Ovary (tissue), 3 donors: Measurements from ENCODE around the gene DEGS2.

Experiments
- CTCF ChIP-seq, 3 donors: fragments of 450-650 bp in 2 of 3; fragments of 200-600 bp in 1 of 3; IDR thresholded peaks; one replicate each; pipeline versions ENCODE4 v1.5.1 to v1.8.0; 2016 to 2022; ENCODE audit warnings: antibody characterized with exemption in 3 of 3, mild to moderate bottlenecking in 1 of 3
- EP300 ChIP-seq: sonication (generic); formaldehyde crosslinking; IDR thresholded peaks from one replicate; pipeline ENCODE4 v1.6.1; 2017; ENCODE audit warnings: antibody characterized with exemption
- POLR2A ChIP-seq: fragments of 450-650 bp; IDR thresholded peaks from one replicate; pipeline ENCODE4 v1.6.1; 2017; ENCODE audit warnings: antibody characterized with exemption, mild to moderate bottlenecking, moderate library complexity
- donor health status: DM: no; HTN: no; CAD: no.

- TF ChIP-seq CTCF (IDR thresholded peaks at IDR 0.05) (no peak), EP300 (no peak), POLR2A (no peak)
Observed at GRCh38 chr14:100144996-100145646, 14.3 kb downstream of the DEGS2 start.
